GM19463 (cell line): Measurements from ENCODE around the gene HBS1L.

Experiments used
- ATAC-seq: cut with Tn5 transposase; IDR thresholded peaks from one replicate; pipeline ENCODE4 v1.9.1; 2021; ENCODE audit warnings: mild to moderate bottlenecking, moderate library complexity; ENCODE audit not compliant: unreplicated experiment

Gene HBS1L

DNA sequence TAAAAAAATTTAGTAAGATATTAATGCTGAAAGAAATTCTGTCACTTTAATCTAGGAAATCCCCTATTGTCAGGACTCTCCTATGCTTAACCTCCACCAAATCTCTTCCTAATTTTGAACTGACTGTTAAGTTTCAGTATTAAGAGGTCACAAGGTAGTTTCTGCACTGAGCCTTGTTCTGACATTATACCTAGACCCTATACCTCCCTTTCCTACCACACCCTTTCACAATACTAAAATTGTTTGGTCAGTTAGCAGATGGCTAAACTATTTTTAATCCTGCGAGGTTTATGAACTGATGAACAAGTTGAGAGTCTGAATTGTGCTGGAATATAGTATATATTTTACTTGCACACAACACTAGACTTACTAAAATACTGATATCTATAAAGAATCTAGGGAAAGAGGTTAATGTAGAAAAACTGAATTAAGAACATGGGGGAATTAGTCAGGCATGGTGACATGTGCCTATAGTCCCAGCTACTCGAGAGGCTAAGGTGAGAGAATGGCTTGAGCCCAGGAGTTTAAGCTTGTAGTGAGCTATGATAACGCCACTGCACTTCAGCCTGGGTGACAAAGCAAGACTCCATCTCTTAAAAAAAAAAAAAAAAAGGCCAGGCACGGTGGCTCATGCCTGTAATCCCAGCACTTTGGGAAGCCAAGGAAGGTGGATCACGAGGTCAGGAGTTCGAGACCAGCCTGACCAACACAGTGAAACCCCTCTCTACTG is 51.5 kb downstream of the HBS1L start:
- peak; percentile 93 for ATAC-seq

- ATAC-seq = no peak
Observed at GRCh38 chr6:135002229-135002844, 52.3 kb downstream of the HBS1L start.

- ATAC-seq = no peak
Observed at GRCh38 chr6:134999107-134999506, 55.5 kb downstream of the HBS1L start.

GRCh38 chr6:134997133-134997995 is 57.3 kb downstream of the HBS1L start:
- ATAC-seq = no peak

- no peak for ATAC-seq
Observed at GRCh38 chr6:134995536-134995935, 59.1 kb downstream of the HBS1L start.

DNA sequence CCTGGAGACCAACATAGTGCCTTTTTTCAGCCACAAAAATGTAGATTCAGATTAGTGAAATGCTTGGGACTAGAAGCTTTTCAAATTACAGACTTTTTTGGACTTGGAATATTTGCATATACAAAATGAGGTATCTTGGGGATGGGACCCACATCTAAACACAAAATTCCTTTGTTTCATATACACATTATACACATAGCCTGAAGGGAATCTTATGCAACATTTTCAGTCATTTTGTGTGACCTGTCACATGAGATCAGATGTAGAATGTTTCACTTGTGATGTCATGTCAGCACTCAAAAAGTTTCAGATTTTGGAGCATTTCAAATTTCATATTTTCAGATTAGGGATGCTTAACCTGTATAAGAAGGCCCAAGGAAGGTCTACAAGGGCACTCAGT is 60.2 kb downstream of the HBS1L start:
- ATAC-seq = no peak

- no peak for ATAC-seq
Observed at GRCh38 chr6:134992155-134992554, 62.5 kb downstream of the HBS1L start.

DNA sequence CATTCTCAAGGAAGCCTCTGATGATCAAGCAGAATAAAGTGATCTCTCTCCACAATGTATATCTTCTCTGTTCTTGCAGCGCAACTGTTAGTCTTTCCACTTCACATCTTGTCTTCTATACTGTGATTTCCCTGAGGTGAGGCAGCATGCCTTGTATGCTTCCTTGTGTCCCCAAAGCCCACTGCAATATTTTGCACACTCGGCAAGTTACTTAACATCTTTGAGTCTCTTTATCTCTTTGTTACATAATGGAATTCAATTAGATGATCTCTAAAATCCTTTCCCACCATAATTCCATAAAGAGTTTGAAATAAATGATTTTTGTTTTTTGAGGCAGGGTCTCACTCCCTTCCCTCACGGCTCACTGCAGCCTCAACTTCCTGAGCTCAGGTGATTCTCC is 64.4 kb downstream of the HBS1L start:
- ATAC-seq = no peak

GRCh38 chr6:134984821-134985220 is 69.8 kb downstream of the HBS1L start:
- ATAC-seq = no peak

- no peak for ATAC-seq
Observed at GRCh38 chr6:134983823-134984222, 70.8 kb downstream of the HBS1L start.

- ATAC-seq = no peak
Observed at GRCh38 chr6:134982161-134982560, 72.5 kb downstream of the HBS1L start.

GRCh38 chr6:134980846-134981245 is 73.8 kb downstream of the HBS1L start:
- no peak for ATAC-seq

DNA sequence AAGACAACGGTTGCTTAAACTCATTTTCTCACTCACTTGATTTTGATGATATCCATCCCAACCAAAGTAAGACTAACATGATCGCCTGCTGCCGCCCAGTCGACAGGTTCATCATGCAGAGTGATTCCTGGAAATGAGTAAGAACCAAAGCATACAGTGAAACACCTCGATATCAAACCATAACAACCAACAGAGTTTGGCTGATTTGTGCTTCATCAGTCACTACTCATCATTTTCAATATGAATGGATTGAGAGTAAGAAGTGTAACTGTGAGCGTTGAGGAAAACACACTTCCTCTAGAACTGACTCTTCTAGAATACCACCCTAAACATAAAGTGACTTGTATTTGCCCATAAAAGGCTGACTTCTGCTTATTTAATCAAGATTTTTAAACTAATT is 75.5 kb downstream of the HBS1L start:
- ATAC-seq = peak; percentile 88

- ATAC-seq = no peak
Observed at GRCh38 chr6:134974370-134974769, 80.3 kb downstream of the HBS1L start.

DNA sequence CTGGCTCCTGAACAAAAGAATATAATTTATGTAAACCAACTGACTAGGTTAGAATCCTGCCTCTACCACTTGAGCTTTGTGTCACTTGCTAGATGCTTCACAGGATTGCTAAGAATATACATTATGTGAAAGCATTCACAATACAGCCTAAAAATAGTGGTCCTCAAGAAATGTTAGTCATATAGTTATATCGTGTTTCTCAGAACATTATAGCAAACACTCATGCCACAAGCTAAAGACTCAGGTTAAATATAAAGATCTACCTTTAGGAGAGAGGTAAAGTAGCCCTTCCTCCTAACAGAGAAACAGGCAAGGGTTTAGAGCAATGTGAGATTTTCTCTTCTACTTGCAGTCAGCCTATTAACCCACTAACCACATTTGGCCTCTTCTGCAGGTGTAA is 86.9 kb downstream of the HBS1L start:
- ATAC-seq = no peak

GRCh38 chr6:134964451-134965203 is 90.0 kb downstream of the HBS1L start:
- no peak for ATAC-seq

DNA sequence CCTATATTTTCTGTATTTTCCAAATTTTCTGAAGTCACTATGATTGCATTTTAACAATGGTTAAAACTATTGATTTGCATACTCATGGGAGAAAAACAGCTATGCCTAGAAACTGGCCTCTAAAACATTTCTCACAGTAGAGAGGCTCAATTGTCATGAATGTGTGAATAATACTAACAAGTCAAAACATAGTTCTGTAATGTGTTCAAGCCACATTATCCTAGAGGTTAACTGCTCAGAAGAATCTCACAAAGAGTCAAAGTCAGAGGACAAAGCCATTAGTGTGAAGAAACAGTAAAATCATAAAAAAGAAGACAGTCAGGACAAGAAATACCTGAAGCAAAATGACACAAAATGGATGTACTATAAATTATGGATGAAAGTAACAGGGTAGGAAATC is 92.2 kb downstream of the HBS1L start:
- ATAC-seq = no peak

GRCh38 chr6:134961366-134961765 is 93.3 kb downstream of the HBS1L start:
- no peak for ATAC-seq

GRCh38 chr6:134959603-134960002 is 95.0 kb downstream of the HBS1L start:
- no peak for ATAC-seq

DNA sequence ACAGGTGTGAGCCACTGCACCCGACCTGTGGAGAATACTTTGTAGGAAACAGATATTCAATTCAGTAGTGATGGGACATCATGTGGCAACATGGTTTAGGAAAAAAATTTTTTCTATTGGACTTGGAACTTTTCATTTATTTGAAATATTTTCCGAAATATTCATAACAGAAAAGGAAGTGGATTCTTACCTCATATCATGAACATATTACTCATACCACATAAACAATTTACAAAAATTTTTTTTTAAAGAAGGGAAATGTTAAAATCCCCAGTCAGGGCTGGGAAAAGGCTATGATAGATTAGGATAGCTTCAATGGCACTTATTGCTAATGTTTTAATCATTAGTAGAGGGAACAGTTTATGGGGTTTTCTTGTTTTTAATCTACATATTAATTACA is 97.9 kb downstream of the HBS1L start:
- ATAC-seq = no peak

GRCh38 chr6:134956032-134956431 is 98.6 kb downstream of the HBS1L start:
- ATAC-seq = no peak
